ENCODE data around the gene PTPRN2. TPM values are rescaled to one million over a fixed set of nuclear protein-coding genes. Genes with fewer than 3 reads are reported as not detected.
A peak's percentile ranks its signal among the peaks of the same experiment; 100 is the strongest.

The PTPRN2 gene
- total RNA-seq, 2 experiments from 2014 or later: 0.70 TPM; not detected in 1

- CTCF ChIA-PET (ENCODE audit: unreplicated experiment): interaction anchor here (0.6 kb wide), 1 partner anchor 81 kb away, joined by 3 read pairs; no protein-coding TSS in a partner anchor
- peak; percentile 57 for DNase-seq (ENCODE audit: low spot score)
- Histone ChIP-seq H3K36me3 (ENCODE audit: insufficient read depth, low read length) (no peaks in the 10 kb centered on the region), H3K4me1 (ENCODE audit: insufficient read depth, low read length, poor library complexity, severe bottlenecking) (peaks cover 27% of the 10 kb centered on the region), H3K4me2 (ENCODE audit: low read length) (no peak overlapping the region), H3K27ac (ENCODE audit: low read depth, low read length, poor library complexity, severe bottlenecking) (no peak overlapping the region), H3K4me3 (ENCODE audit: low read depth, low read length, poor library complexity, severe bottlenecking) (no peak overlapping the region), H4K20me1 (ENCODE audit: insufficient read depth, low read length) (no peaks in the 10 kb centered on the region), H3K9me3 (ENCODE audit: low read length) (no peaks in the 10 kb centered on the region), H2AFZ (ENCODE audit: low read length) (no peak overlapping the region), H3K79me2 (ENCODE audit: insufficient read depth, low read depth, low read length) (no peaks in the 10 kb centered on the region), H3K9me2 (ENCODE audit: insufficient read depth, low read length) (no peaks in the 10 kb centered on the region)
- intact Hi-C loops (cut with micrococcal nuclease; ENCODE audit: unreplicated experiment): no loop called here
- TF ChIP-seq CTCF (conservative IDR thresholded peaks at IDR 0.05; ENCODE audit: low read length): no peak
- TF ChIP-seq EZH2phosphoT487 (IDR thresholded peaks at IDR 0.05; ENCODE audit: borderline replicate concordance, low read depth, low read length): no peak
- BruUV-seq (replicated peaks): no TSS peak
- POLR2A ChIA-PET: no interaction called here
Observed at GRCh38 chr7:157669768-157670351, 917.8 kb downstream of the PTPRN2 start.

- peak; percentile 4 for DNase-seq (ENCODE audit: low spot score)
- H4K20me1 ChIP-seq (ENCODE audit: insufficient read depth, low read length): no peaks in the 10 kb centered on the region
- TF ChIP-seq EZH2phosphoT487 (IDR thresholded peaks at IDR 0.05; ENCODE audit: borderline replicate concordance, low read depth, low read length): no peak
- no peak for TF ChIP-seq CTCF (conservative IDR thresholded peaks at IDR 0.05; ENCODE audit: low read length)
- H3K36me3 ChIP-seq (ENCODE audit: insufficient read depth, low read length): no peaks in the 10 kb centered on the region
- no peaks in the 10 kb centered on the region for H3K9me3 ChIP-seq (ENCODE audit: low read length)
- H3K4me3 ChIP-seq (ENCODE audit: low read depth, low read length, poor library complexity, severe bottlenecking): no peak overlapping the region
- peak overlapping the region; percentile 45; the same call in 1 of the 2 replicates for H2AFZ ChIP-seq (ENCODE audit: low read length)
- H3K4me2 ChIP-seq (ENCODE audit: low read length): no peak overlapping the region
- POLR2A ChIA-PET: no interaction called here
- H3K27ac ChIP-seq (ENCODE audit: low read depth, low read length, poor library complexity, severe bottlenecking): no peak overlapping the region
- no TSS peak for BruUV-seq (replicated peaks)
- CTCF ChIA-PET (ENCODE audit: unreplicated experiment): no interaction called here
- intact Hi-C loops (cut with micrococcal nuclease; ENCODE audit: unreplicated experiment): no loop called here
- peaks cover 27% of the 10 kb centered on the region for H3K4me1 ChIP-seq (ENCODE audit: insufficient read depth, low read length, poor library complexity, severe bottlenecking)
- H3K9me2 ChIP-seq (ENCODE audit: insufficient read depth, low read length): no peaks in the 10 kb centered on the region
- H3K79me2 ChIP-seq (ENCODE audit: insufficient read depth, low read depth, low read length): no peaks in the 10 kb centered on the region
Observed at GRCh38 chr7:157668884-157669767, 918.5 kb downstream of the PTPRN2 start.

Data from OCI-LY7 (cell line).